Measurements from ENCODE around the gene ADM2.
"Not testable (repeated sequence)": the region's sequence is repeated elsewhere in the genome, so short reads cannot be mapped to it uniquely, and the experiment has no call there.

The ADM2 gene

DNA sequence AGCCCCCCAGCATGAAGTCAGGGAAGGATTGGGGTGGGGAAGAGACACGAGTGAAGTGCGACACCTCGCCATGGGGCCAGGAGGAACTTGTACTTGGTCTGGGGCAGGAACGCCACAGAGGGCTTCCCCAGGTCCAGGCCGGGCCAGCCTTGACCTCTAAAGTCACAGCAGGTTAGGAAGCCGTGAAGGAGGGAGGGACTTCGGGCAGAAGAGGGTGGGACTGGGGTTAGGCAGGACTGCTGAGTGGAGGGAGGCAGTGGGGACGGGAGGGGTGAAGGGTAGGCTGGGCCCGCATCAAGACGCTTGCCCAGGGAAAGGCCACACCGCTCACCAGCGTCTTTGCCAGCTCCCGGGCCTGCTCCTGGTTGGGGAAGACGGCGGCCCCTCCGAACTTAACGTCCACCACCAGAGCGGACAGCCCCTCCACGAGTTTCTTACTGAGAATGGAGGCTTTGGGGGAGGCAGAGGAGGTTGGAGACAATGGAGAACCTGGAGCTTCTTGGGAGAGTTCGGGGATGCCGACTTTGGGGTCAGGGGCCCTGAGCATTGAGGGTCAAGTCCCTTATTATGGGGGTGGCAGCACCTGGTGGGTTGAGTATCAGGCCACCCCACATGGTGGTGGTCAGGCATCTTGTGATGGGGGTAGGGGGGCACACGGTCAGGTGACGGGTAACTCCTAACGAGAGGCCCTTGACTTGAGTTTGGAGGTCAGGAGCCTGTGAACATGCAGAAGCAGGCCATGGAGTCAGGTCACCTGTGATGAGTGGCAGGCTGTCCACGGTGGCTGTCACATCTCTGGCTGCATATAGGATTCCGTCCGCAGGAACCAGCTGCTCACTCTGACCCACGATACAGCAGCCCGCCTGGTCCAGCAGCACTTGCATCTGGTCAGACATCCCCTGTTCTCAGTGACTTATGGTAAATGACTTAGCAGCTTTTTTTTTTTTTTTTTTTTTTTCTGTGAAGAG is 45.8 kb downstream of the ADM2 start:
- DNase-seq: no peak

GRCh38 chr22:50527921-50528681 is 46.8 kb downstream of the ADM2 start:
- no peak for DNase-seq

- DNase-seq: no peak
These were observed 47.5 kb downstream of the ADM2 start for GRCh38 chr22:50528682-50529415.

- DNase-seq: no peak
These were observed 48.1 kb downstream of the ADM2 start for GRCh38 chr22:50529416-50529896.

DNA sequence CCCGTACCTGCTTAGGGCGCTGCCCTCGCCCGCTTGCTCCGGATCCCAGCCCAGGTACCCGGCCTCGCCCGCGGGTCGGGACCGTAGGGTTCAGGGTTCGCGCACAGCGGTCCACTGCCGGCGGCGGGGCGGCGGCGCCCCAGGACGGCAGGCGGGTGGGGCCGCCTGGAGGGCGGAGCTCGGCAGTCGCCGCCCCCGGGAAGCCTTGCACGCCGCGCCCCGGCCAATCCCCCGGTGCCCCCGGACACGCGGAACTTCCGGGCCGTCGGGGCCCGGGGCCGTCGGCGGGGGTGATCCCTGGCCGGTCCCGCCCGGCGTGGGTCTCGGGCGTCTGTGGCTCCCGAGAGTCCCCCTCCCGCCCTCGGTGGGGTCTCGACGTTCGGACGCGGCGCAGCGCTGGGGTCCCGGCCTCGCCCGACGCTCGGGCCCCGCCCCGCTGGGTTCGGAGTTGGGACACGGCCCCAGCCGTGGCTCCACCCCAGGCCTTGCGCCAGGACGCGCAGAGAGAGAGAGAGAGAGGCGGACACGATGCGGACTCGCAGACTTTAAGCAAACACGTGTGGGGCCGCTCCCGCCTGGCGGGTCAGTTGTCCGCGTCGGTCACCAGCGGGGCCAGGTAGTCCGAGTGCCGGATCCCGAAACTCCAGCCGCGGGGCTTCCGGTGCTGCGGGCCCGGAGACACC is 48.7 kb downstream of the ADM2 start, which contains the start of gene TYMP:
TSS of gene TYMP (minus strand) at position 116 of the 683 bp plus-strand sequence. CDS start 303 bp downstream, outside the sequence.
- DNase-seq: no peak

GRCh38 chr22:50530580-50530876 is 49.2 kb downstream of the ADM2 start:
- no peak for DNase-seq

DNA sequence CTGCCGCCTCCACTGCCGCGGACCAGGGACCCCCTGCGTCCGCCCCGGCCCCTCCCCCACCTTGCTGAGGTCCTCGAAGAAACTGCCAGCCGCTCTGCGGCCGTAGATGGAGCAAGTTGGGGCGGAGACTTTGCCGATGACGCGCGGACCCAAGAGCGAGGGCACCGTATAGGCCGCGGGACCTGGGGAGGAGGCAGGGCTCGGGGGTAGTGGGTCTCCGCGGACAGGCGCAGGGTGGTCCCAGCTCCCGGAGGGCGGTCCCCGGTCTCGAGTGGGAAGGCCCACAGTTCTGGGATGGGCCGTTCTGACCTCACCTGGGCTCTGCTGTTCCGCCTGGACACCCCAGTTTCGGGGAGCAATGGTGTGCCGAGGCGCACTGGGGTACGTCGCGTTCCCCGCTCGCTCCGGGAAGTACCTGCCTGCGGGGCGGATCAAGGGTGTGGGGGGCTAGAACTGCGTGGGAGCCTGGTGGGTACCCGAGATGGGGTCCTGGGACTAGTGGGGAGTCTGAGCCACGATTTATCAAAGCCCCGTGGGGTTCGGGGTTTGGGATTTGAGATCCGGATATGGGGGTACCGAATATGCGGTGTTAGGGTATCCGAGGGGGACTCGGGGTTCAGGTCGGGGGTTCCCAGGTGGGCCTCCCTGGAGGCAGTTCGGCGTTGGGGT is 49.7 kb downstream of the ADM2 start:
- peak; percentile 36 for DNase-seq

GRCh38 chr22:50531546-50531961 is 50.2 kb downstream of the ADM2 start:
- no peak for DNase-seq

DNA sequence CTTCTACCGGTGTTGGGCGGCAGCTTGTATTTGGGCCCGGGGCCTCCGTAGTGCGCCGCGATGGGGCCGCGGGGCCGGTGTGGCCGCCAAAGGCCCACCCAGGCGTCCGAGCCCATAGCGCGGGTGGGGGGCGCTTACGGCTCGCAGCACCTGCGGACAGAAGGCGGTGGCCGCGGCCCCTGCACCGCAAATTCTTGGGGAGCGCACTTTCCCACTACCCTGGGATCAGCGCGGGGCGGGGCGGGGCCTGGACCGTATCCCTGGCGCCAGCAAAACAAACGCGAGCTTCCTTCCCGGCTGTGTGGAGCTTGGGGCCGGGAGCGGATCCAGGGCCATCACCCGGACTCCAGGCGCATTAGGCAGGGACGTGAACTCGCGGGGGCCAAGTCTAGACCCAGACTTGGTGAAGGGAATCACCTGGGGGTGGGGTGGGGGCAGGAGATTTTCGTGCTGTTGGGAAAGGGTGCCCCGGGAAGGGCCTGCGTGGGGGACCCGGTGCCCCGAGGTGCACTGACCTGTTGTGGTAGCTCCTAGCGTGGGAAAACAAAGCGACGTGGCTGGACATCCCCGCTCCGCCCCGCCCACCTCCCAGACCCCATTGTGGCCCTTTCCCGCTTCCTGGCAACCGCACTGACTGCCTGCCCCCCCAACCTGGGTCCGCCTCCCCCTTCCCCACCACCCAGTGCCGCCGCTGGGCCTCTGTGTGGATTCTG is 50.8 kb downstream of the ADM2 start:
- no peak for DNase-seq

DNA sequence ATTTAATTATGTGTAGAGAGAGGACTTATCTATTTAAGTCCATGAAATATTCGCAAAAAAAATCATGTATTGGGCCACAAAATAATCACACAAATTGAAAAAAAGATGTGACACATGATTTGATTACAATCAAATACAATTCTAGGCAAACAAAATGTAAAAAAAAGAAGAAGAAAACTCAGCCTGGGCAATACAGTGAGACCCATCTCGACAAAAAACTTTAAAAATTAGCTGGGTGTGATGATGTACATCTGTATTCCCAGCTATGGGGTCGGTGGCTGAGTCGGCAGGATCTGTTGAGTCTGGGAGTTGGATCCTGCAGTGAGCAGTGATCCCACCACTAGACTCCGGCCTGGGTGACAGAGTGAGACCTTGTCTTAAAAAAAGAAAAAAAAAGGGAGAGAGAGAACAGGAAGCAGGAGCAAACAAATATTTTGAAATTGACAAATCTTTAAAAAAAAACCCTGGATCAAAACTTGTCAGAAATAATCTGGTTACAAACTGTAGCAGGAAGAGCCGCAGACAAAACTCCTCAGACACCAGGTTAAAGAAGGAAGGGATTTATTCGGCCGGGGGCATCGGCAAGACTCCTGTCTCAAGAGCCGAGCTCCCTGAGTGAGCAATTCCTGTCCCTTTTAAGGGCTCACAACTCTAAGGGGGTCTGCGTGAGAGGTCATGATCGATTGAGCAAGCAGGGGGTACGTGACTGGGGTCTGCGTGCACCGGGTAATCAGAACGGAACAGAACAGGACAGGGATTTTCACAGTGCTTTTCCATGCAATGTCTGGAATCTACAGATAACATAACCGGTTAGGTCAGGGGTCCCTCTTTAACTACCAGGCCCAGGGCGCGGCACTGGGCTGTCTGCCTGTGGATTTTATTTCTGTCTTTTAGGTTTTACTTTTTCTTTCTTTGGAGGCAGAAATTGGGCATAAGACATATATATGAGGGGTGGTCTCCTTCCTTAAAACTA is 51.8 kb downstream of the ADM2 start:
- no peak for DNase-seq

DNA sequence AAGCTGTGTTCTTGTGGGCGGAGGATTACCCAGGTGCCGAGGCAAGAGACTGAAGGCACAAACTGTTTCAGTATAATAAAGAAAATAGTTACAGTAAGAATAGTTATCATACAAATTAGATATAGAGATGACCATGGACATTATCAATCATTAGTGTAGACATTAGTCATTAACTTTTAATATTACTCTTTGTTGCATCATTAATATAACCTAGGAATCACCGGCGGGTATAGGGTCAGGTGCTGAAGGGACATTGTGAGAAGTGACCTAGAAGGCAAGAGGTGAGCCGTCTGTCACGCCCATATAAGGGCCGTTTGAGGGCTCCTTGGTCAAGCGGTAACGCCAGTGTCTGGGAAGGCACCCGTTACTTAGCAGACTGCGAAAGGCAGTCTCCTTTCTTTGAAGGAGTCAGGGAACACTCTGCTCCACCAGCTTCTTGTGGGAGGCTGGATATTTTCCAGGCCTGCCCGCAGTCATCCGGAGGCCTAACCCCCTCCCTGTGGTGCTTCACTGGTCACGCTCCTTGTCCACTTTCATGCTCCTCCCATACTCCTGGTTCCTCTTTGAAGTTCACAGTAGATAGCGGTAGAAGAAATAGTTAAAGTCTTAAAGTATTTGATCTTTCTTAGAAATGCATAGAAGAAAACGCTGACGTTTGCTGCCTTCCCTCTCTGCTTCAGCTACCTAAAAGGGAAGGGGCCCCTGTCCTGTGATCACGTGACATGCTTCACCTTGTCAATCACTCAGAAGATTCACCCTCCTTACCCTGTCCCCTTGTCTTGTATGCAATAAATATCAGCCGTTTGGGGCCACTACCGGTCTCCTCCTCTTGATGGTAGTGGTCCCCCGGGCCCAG is 52.7 kb downstream of the ADM2 start:
- DNase-seq: not testable (repeated sequence)

DNA sequence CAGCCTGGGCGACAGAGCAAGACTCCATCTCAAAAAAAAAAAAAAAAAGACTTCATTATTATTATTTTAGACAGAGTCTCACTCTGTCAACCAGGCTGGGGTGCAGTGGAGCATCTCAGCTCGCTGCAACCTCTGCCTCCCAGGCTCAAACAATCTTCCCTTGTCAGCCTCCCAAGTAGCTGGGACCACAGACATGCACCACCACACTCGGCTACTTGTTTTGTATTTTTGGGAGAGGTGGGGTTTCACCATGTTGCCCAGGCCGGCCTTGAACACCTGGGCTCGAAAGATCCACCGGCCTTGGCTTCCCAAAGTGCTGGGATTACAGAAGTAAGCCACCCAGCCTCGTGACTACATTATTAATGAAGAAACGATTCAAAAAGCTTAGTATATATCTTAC is 53.8 kb downstream of the ADM2 start:
- DNase-seq: no peak

All from NCI-H1436 (cell line).